ENCODE data around the gene TRIM43.
"Not testable (repeated sequence)": the region's sequence is repeated elsewhere in the genome, so short reads cannot be mapped to it uniquely, and the experiment has no call there.

TRIM43 gene

DNA sequence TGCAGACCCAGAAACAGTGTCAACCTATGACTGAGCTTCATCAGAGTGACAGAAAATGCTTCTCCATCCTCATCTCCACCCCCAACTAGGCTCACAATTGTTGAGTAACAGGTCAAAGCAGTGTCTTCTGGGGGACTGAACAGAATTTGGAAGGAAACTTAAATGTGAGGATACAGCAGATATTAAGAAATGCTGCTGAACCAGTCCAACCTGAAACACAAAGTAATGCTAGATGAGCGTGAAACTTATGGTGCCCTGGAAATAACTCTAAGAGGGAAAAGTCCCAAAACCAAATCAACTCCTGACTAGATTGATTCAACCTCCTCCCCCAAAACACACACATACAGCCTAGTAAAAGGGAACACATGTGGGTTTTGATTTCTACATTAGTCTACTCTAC lies 7.5 kb upstream of the TRIM43 start:
- ATAC-seq (ENCODE audit: insufficient read depth, low read depth); H3K4me1 ChIP-seq (ENCODE audit: insufficient read depth, low read length); H3K36me3 ChIP-seq (ENCODE audit: insufficient read depth, low read length); H3K27me3 ChIP-seq (ENCODE audit: insufficient read depth, low read length, poor library complexity); DNase-seq; H3K9me3 ChIP-seq (ENCODE audit: insufficient read depth, low read length, severe bottlenecking); H3K4me3 ChIP-seq (ENCODE audit: low read depth in 1 of 2, low read length in 2 of 2); H3K27ac ChIP-seq (ENCODE audit: low read length); H3K9ac ChIP-seq (ENCODE audit: low read depth, low read length); H3K4me2 ChIP-seq (ENCODE audit: insufficient read depth, low read length); H2AFZ ChIP-seq (ENCODE audit: low read depth, low read length); H4K20me1 ChIP-seq (ENCODE audit: insufficient read depth, low read length); H3K79me2 ChIP-seq (ENCODE audit: insufficient read depth, low read length): not testable (repeated sequence)

GRCh38 chr2:95589777-95590536 lies 1.8 kb upstream of the TRIM43 start:
- H3K27me3 ChIP-seq (ENCODE audit: insufficient read depth, low read length, poor library complexity); H3K4me3 ChIP-seq (ENCODE audit: low read depth in 1 of 2, low read length in 2 of 2); H3K9me3 ChIP-seq (ENCODE audit: insufficient read depth, low read length, severe bottlenecking); H3K27ac ChIP-seq (ENCODE audit: low read length); DNase-seq; ATAC-seq (ENCODE audit: insufficient read depth, low read depth); H3K36me3 ChIP-seq (ENCODE audit: insufficient read depth, low read length); H3K4me1 ChIP-seq (ENCODE audit: insufficient read depth, low read length); H2AFZ ChIP-seq (ENCODE audit: low read depth, low read length); H3K4me2 ChIP-seq (ENCODE audit: insufficient read depth, low read length); H3K9ac ChIP-seq (ENCODE audit: low read depth, low read length); H3K79me2 ChIP-seq (ENCODE audit: insufficient read depth, low read length); H4K20me1 ChIP-seq (ENCODE audit: insufficient read depth, low read length): not testable (repeated sequence)

DNA sequence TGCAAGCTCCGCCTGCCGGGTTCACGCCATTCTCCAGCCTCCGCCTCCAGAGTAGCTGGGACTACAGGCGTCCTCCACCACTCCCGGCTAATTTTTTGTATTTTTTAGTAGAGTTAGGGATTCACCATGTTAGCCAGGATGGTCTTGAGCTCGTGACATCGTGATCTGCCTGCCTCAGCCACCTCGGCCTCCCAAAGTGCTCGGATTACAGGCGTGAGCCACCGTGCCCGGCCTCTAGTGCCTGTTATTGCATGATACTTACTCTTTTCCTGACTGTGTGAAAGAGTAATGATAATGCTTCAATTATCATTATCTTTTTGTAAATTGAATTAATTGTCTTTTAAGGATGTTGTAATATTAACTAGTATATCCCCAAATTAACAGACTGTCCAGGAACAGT lies 1.2 kb downstream of the TRIM43 start:
- ATAC-seq (ENCODE audit: insufficient read depth, low read depth); H3K79me2 ChIP-seq (ENCODE audit: insufficient read depth, low read length); DNase-seq; H3K4me3 ChIP-seq (ENCODE audit: low read depth in 1 of 2, low read length in 2 of 2); H3K4me1 ChIP-seq (ENCODE audit: insufficient read depth, low read length); H3K27me3 ChIP-seq (ENCODE audit: insufficient read depth, low read length, poor library complexity); H3K36me3 ChIP-seq (ENCODE audit: insufficient read depth, low read length); H3K4me2 ChIP-seq (ENCODE audit: insufficient read depth, low read length); H4K20me1 ChIP-seq (ENCODE audit: insufficient read depth, low read length); H3K9ac ChIP-seq (ENCODE audit: low read depth, low read length); H3K27ac ChIP-seq (ENCODE audit: low read length); H3K9me3 ChIP-seq (ENCODE audit: insufficient read depth, low read length, severe bottlenecking); H2AFZ ChIP-seq (ENCODE audit: low read depth, low read length): not testable (repeated sequence)

- not testable (repeated sequence) for H3K36me3 ChIP-seq (ENCODE audit: insufficient read depth, low read length); ATAC-seq (ENCODE audit: insufficient read depth, low read depth); H3K4me1 ChIP-seq (ENCODE audit: insufficient read depth, low read length); H3K4me3 ChIP-seq (ENCODE audit: low read depth in 1 of 2, low read length in 2 of 2); DNase-seq; H3K27me3 ChIP-seq (ENCODE audit: insufficient read depth, low read length, poor library complexity); H3K9me3 ChIP-seq (ENCODE audit: insufficient read depth, low read length, severe bottlenecking); H3K9ac ChIP-seq (ENCODE audit: low read depth, low read length); H3K79me2 ChIP-seq (ENCODE audit: insufficient read depth, low read length); H2AFZ ChIP-seq (ENCODE audit: low read depth, low read length); H4K20me1 ChIP-seq (ENCODE audit: insufficient read depth, low read length); H3K4me2 ChIP-seq (ENCODE audit: insufficient read depth, low read length); H3K27ac ChIP-seq (ENCODE audit: low read length)
Measured at GRCh38 chr2:95595012-95595411, 3.2 kb downstream of the TRIM43 start.

DNA sequence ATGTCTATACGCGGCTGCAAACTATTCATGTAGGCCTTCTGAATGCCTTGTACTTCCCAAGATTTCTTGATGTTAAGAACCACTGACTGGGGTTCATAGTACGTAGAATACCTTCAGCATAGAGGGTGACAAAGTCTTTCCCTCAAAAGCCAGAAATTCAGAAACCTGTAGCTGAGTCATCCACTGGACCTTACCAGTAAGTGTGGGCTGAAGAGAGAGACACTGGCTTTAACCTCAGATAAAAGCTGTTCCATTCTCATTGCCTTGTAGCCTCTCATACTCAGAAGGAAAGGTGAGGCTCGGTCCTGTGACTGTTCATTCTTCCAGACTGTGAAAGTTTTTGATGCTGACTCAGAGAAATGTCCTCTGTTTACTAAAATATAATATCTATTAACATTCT lies 9.5 kb downstream of the TRIM43 start:
- H4K20me1 ChIP-seq (ENCODE audit: insufficient read depth, low read length); H3K4me3 ChIP-seq (ENCODE audit: low read depth in 1 of 2, low read length in 2 of 2); H3K27ac ChIP-seq (ENCODE audit: low read length); DNase-seq; H2AFZ ChIP-seq (ENCODE audit: low read depth, low read length); H3K27me3 ChIP-seq (ENCODE audit: insufficient read depth, low read length, poor library complexity); H3K4me1 ChIP-seq (ENCODE audit: insufficient read depth, low read length); H3K36me3 ChIP-seq (ENCODE audit: insufficient read depth, low read length); H3K9ac ChIP-seq (ENCODE audit: low read depth, low read length); ATAC-seq (ENCODE audit: insufficient read depth, low read depth); H3K9me3 ChIP-seq (ENCODE audit: insufficient read depth, low read length, severe bottlenecking); H3K4me2 ChIP-seq (ENCODE audit: insufficient read depth, low read length); H3K79me2 ChIP-seq (ENCODE audit: insufficient read depth, low read length): not testable (repeated sequence)

GRCh38 chr2:95602146-95602545 lies 10.3 kb downstream of the TRIM43 start:
- not testable (repeated sequence) for H2AFZ ChIP-seq (ENCODE audit: low read depth, low read length); H3K4me1 ChIP-seq (ENCODE audit: insufficient read depth, low read length); ATAC-seq (ENCODE audit: insufficient read depth, low read depth); H3K36me3 ChIP-seq (ENCODE audit: insufficient read depth, low read length); H3K9ac ChIP-seq (ENCODE audit: low read depth, low read length); H3K27me3 ChIP-seq (ENCODE audit: insufficient read depth, low read length, poor library complexity); H3K9me3 ChIP-seq (ENCODE audit: insufficient read depth, low read length, severe bottlenecking); H3K79me2 ChIP-seq (ENCODE audit: insufficient read depth, low read length); H3K4me3 ChIP-seq (ENCODE audit: low read depth in 1 of 2, low read length in 2 of 2); H3K27ac ChIP-seq (ENCODE audit: low read length); H3K4me2 ChIP-seq (ENCODE audit: insufficient read depth, low read length); H4K20me1 ChIP-seq (ENCODE audit: insufficient read depth, low read length); DNase-seq

- not testable (repeated sequence) for H2AFZ ChIP-seq (ENCODE audit: low read depth, low read length); DNase-seq; H3K9me3 ChIP-seq (ENCODE audit: insufficient read depth, low read length, severe bottlenecking); H4K20me1 ChIP-seq (ENCODE audit: insufficient read depth, low read length); ATAC-seq (ENCODE audit: insufficient read depth, low read depth); H3K9ac ChIP-seq (ENCODE audit: low read depth, low read length); H3K79me2 ChIP-seq (ENCODE audit: insufficient read depth, low read length); H3K4me3 ChIP-seq (ENCODE audit: low read depth in 1 of 2, low read length in 2 of 2); H3K27ac ChIP-seq (ENCODE audit: low read length); H3K36me3 ChIP-seq (ENCODE audit: insufficient read depth, low read length); H3K27me3 ChIP-seq (ENCODE audit: insufficient read depth, low read length, poor library complexity); H3K4me1 ChIP-seq (ENCODE audit: insufficient read depth, low read length); H3K4me2 ChIP-seq (ENCODE audit: insufficient read depth, low read length)
Measured at GRCh38 chr2:95608356-95608755, 16.6 kb downstream of the TRIM43 start.

DNA sequence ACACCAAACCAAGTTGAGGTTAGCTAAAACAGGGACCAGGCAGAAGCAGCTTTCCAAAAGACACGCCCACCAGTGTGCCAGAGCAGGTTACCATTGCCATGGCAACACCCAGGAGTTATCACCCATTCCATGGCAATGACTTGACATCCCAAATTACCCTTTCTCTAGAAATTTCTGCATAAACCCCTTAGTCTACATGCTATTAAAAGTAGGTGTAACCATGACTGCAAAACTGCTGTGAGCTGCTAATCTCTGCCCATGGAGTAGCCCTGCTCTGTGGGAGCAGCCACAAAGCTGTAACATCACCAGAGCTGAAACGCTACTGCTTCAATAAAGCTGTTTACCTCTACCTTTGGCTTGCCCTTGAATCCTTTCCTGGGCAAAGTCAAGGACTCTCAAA lies 18.0 kb downstream of the TRIM43 start:
- not testable (repeated sequence) for H3K36me3 ChIP-seq (ENCODE audit: insufficient read depth, low read length); H3K9me3 ChIP-seq (ENCODE audit: insufficient read depth, low read length, severe bottlenecking); H3K4me1 ChIP-seq (ENCODE audit: insufficient read depth, low read length)

More for the DNA sequence above, 18.0 kb downstream of the TRIM43 start:
- H3K79me2 ChIP-seq (ENCODE audit: insufficient read depth, low read length); H3K27me3 ChIP-seq (ENCODE audit: insufficient read depth, low read length, poor library complexity); H3K27ac ChIP-seq (ENCODE audit: low read length); H2AFZ ChIP-seq (ENCODE audit: low read depth, low read length); H4K20me1 ChIP-seq (ENCODE audit: insufficient read depth, low read length); DNase-seq; ATAC-seq (ENCODE audit: insufficient read depth, low read depth); H3K4me3 ChIP-seq (ENCODE audit: low read depth in 1 of 2, low read length in 2 of 2); H3K4me2 ChIP-seq (ENCODE audit: insufficient read depth, low read length); H3K9ac ChIP-seq (ENCODE audit: low read depth, low read length): not testable (repeated sequence)
